ENCODE measurements around the gene ERCC6L2.

The ERCC6L2 gene

DNA sequence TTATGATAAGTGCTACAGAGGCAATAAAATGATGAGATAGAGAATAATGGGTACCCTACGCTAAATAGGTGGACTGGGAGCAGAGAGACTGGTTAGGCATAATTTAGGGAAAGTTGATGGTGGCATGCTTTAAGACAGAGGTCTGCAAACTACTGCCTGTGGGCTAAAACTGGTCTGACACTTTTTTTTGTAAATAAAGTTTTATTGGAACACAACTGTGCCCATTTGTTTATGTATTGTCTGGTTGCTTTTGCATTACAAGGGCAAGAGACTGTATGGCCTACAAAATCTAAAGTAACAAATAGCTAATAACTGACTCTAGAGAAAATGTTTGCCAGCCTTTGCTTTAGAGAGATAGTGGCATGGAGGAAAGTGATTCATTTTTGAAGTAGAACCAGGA is 2.5 kb downstream of the ERCC6L2 start:
- TF ChIP-seq CTCF (IDR thresholded peaks at IDR 0.05; ENCODE audit: insufficient read depth, missing control alignments): no peak
- no peak for DNase-seq (ENCODE audit: insufficient read length, low spot score)
- no peak for FAIRE-seq

GRCh38 chr9:95879591-95879990 is 4.1 kb downstream of the ERCC6L2 start:
- TF ChIP-seq CTCF (IDR thresholded peaks at IDR 0.05; ENCODE audit: insufficient read depth, missing control alignments): no peak
- FAIRE-seq (no peak), DNase-seq (ENCODE audit: insufficient read length, low spot score) (no peak)

- FAIRE-seq: no peak
- no peak for TF ChIP-seq CTCF (IDR thresholded peaks at IDR 0.05; ENCODE audit: insufficient read depth, missing control alignments)
- DNase-seq (ENCODE audit: insufficient read length, low spot score): no peak
Measured at GRCh38 chr9:95880021-95880690, 4.7 kb downstream of the ERCC6L2 start.

DNA sequence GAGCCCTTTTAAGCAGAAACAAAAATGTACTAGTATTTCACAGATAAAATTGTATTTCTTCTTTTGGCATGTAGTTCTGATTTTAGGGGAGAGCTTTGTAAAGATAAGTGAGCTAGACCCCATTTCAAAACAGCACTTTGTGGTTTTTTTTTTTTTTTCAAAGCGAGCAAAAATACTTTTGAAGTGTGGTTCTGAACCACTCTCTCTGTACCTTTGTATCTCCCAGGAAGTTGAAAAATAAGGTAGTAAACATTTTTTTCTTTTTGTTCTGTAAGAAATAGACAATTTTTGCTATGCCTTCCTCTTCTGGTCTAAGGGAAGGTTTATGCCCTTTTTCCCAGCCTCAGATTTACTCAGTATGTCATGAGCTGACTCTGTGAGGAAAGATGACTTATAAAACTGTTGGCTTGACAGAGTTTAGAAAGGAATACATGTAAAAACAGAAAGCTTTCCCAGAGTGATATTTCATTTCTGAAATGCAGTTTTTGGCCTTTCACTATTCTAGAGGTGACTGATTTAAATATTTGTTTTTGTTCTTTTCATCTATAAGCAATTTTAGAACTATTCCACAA is 12.5 kb downstream of the ERCC6L2 start:
- FAIRE-seq (no peak), DNase-seq (ENCODE audit: insufficient read length, low spot score) (no peak)

DNA sequence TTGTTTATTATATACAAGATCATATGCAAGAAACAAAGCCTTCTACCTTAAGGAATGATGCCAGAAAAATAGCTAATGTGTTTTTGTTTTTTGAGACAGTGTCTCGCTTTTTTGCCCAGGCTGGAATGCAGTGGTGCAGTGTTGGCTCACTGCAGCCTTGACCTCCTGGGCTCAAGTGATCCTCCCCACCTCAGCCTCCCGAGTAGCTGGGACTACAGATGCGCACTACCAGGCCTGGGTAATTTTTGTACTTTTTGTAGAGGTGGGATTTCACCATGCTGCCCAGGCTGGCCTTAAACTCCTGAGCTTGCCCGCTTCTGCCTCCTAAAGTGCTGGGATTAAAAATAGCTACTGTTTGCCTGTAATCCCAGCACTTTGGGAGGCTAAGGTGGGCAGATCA is 15.1 kb downstream of the ERCC6L2 start:
- TF ChIP-seq CTCF (IDR thresholded peaks at IDR 0.05; ENCODE audit: insufficient read depth, missing control alignments): no peak
- FAIRE-seq (no peak), DNase-seq (ENCODE audit: insufficient read length, low spot score) (no peak)

More for the DNA sequence above, 12.5 kb downstream of the ERCC6L2 start:
- TF ChIP-seq CTCF (IDR thresholded peaks at IDR 0.05; ENCODE audit: insufficient read depth, missing control alignments): no peak

GRCh38 chr9:95891067-95891671 is 15.7 kb downstream of the ERCC6L2 start:
- DNase-seq (ENCODE audit: insufficient read length, low spot score) (no peak), FAIRE-seq (no peak)
- TF ChIP-seq CTCF (IDR thresholded peaks at IDR 0.05; ENCODE audit: insufficient read depth, missing control alignments): no peak

GRCh38 chr9:95892690-95893089 is 17.2 kb downstream of the ERCC6L2 start:
- DNase-seq (ENCODE audit: insufficient read length, low spot score) (no peak), FAIRE-seq (no peak)
- no peak for TF ChIP-seq CTCF (IDR thresholded peaks at IDR 0.05; ENCODE audit: insufficient read depth, missing control alignments)
